HG02642 (cell line): ENCODE data around the gene CCDC167.

ENCODE experiments used
- ATAC-seq: cut with Tn5 transposase; IDR thresholded peaks from one replicate; pipeline ENCODE4 v1.9.1; 2021; ENCODE audit warnings: mild to moderate bottlenecking; ENCODE audit not compliant: unreplicated experiment, poor library complexity

The CCDC167 gene

DNA sequence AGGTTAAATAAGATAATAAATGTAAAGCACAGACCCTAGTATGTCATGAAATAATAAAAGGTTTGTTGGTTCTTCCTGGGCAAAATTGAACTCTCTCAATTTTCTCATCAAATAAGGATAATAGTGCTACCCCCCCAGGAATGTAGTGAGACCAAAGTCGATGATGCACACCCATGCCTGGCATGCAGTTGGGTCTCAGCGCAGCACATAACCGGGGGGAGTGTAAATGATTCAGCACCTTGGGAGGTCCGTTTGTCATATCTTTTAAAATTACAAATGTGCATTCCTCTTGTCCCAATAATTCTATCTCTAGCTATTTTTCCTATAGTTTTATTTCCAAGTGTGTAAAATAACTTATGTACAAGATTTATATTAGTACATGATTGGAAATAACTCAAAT, 31.3 kb upstream of the CCDC167 start:
- ATAC-seq, result no peak

- no peak for ATAC-seq
Observed at GRCh38 chr6:37530297-37530696, 30.6 kb upstream of the CCDC167 start.

DNA sequence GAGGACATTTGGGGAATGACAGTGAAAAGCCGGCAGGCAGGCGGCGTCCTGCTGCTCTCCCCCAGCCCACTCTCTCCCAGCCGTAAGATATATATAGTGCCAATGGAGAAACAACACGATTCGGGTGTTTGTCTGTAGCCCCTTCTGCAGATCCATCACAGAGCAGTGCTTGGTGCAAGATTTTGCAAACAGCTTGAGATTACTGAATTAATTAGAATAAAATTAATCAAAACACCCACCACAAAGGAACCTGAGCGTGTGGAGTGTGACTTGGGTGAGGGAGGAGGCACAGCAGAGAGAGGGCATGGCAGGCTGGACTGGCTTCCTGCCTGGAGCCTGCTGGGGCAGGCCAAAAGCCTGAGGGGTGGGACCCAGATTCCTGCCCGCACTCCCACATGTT, 28.8 kb upstream of the CCDC167 start:
- no peak for ATAC-seq

DNA sequence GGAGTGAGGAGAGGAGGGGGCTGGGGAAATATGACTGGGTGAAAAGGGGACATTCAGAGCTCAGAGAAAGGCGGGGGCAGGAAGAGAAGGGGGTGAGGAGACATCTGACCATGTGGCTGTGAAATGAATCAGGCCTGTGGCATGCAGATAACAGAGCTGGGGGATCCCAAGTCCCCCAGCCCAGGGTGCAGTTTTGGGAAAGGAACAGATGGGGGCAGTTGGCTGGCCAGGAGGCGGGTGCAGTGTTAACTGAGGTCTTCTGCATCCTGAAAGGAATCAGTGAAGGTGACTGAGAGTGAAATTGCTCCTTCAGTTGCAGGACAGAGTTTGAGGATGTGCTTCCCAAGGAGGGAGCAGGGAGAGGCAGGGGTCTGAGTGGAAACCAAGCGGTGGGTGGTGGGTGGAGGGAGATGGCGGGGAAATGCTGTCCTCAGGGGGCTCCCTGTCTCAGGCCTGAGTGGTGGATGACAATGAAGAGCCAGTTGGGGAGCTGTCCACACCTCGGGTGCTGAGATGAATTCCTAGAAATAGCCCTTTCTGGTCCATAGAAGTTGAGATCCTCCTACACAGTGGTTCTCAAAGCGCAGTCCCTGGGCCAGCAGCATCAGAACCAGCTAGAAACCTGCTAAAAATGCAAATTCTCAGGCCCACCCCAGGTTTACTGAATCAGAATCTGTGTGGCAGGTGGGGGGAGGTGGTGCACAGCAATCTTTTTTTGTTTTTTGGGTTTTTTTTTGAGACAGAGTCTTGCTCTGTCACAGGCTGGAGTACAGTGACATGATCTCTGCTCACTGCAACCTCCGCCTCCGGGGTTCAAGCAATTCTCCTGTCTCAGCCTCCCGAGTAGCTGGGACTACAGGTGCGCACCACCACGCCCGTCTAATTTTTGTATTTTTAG, 26.0 kb upstream of the CCDC167 start:
- ATAC-seq, result no peak

GRCh38 chr6:37524970-37525318, 25.3 kb upstream of the CCDC167 start:
- ATAC-seq, result no peak

GRCh38 chr6:37524025-37524969, 24.6 kb upstream of the CCDC167 start:
- ATAC-seq, result no peak

- no peak for ATAC-seq
Observed at GRCh38 chr6:37523412-37523811, 23.7 kb upstream of the CCDC167 start.

- ATAC-seq, result no peak
Observed at GRCh38 chr6:37522836-37523235, 23.1 kb upstream of the CCDC167 start.

DNA sequence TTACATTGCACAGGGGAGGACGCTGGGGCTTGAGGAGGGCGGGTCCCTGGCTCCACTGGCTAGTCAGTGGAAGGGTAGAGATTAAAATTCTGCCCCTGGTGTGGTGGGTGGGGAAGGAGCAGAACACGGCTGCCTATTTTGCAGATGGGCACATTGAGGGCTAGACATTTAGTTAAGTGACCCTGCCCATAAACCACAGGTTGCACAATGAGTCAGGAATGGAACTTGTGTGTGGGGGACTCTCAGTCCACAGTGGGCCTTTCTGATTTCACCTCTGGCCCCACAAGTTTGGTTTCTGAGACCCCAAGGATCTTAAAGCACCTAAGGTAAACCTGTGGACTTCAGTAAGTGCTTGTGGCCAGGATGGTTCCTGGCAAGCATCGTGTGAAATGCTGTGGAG, 22.0 kb upstream of the CCDC167 start:
- no peak for ATAC-seq

DNA sequence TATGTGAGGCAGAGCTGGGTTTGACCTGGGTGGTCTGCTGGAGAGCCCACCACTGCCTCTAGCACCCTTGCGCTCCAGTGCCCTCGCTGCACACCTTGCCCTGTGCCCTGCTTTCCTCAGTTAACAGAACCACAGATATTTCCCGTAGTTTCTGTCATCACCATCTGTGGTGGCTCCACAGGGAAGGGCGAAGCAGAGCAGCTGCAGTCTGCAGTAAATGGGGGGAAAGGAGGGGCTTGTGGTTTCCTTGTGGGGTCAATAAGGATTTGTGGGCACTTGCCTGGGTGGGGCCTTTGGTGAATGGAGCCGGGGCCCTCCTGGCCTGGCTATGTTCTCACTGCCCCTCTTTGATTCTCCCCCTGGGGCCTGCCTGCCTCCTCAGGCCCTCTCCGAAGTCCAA, 21.2 kb upstream of the CCDC167 start:
- ATAC-seq, result no peak

DNA sequence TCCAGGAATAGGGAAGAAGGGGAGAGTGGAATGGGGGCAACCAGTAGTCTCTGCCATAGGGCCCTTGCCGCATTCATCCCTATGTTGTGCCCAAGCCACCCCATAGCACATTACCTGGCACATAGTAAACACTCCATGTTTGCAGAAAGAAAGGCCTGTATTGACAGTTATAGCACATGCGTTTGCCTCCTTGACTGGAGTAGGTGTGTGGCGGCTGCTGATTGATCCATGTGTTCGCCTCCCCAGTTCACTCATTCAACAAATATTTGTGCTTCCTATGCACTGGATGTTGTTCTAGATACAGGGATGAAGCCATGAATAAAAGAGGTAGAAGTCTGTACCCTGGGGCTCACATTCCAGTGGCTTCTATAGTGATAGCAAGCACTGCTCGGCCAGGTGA, 19.8 kb upstream of the CCDC167 start:
- no peak for ATAC-seq

GRCh38 chr6:37518116-37518515, 18.4 kb upstream of the CCDC167 start:
- no peak for ATAC-seq

DNA sequence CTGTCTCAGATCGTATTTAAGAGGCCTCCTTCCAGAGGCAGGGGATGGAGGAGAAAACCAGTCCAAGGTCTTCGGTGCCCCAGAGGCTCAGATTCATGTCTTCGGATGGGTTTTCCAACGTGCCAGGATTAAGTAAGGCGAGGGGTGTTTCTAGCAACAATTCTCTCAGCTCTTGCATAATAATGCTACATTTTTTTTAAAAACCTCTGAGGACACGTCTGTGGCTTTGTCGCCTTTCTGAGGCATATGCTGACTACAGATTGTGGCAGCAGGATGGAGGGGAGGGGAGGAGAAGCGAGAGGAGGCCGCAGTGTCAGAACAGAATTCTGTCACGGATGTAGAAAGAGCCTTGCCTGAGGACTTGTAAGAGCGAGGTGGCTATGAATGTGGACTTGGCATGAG, 17.7 kb upstream of the CCDC167 start:
- ATAC-seq, result no peak

- ATAC-seq, result no peak
Observed at GRCh38 chr6:37516920-37517405, 17.3 kb upstream of the CCDC167 start.

GRCh38 chr6:37516076-37516919, 16.6 kb upstream of the CCDC167 start:
- peak; percentile 59 for ATAC-seq

DNA sequence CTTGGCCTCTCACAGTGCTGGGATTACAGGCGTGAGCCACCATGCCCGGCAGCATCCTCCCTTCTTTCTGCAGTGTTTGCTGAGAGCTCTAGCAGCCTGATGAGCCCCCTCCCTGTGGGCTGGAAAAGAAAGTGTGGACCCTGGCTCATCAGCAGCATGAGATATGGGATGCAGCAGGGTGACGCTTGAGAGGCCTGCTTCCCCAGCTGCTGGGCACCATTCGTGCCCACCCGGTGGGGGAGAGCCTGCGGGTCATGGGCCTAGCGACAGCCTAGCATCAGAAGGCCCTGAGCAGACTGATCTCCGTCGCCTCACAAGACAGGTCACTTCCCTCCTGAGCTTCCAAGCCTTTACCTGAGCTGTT, 16.0 kb upstream of the CCDC167 start:
- ATAC-seq, result peak; percentile 7

GRCh38 chr6:37514837-37515236, 15.1 kb upstream of the CCDC167 start:
- no peak for ATAC-seq

- ATAC-seq, result no peak
Observed at GRCh38 chr6:37514321-37514771, 14.7 kb upstream of the CCDC167 start.

GRCh38 chr6:37513576-37513975, 13.9 kb upstream of the CCDC167 start:
- no peak for ATAC-seq

DNA sequence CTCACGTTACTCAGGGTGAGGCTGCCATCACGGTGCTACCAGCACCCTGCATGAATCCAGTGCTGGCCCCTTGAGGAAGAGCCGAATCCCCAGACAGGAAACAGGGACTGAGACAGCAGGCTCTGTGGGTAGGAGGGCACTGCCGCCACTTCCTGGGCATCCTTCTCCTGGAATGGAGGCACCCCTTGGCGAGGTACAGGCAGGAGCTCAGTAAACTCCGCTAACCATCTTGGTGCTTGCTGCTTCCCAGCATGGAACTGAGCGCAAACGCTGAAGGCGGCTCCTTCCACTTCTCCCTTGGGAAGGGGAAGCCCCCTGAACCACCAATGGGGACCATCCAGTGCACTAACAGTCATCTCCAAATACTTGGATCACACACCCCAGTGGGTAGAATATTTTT, 13.5 kb upstream of the CCDC167 start:
- ATAC-seq, result no peak
